NCI-H2227 (cell line): Measurements from ENCODE around the gene TSPAN7.

Experiments used
- DNase-seq: peaks from one replicate; lab custom pipeline; 2025; ENCODE audit not compliant: unreplicated experiment; lab: John Stamatoyannopoulos, UW

Gene TSPAN7

GRCh38 chrX:38561126-38561868 lies at the start of gene TSPAN7:
TSS of gene TSPAN7 (plus strand) at chrX:38561542. CDS start at chrX:38561547, 5 bp downstream.
- DNase-seq = peak; percentile 98

GRCh38 chrX:38513112-38513742 lies 48.1 kb upstream of the TSPAN7 start:
- peak; percentile 79 for DNase-seq

- no peak for DNase-seq
These were observed 47.1 kb upstream of the TSPAN7 start for GRCh38 chrX:38514016-38514854.

- no peak for DNase-seq
These were observed 46.1 kb upstream of the TSPAN7 start for GRCh38 chrX:38515291-38515690.

- DNase-seq = no peak
These were observed 45.1 kb upstream of the TSPAN7 start for GRCh38 chrX:38516196-38516774.

GRCh38 chrX:38519651-38520050 lies 41.7 kb upstream of the TSPAN7 start:
- DNase-seq = peak; percentile 19

GRCh38 chrX:38538134-38538533 lies 23.2 kb upstream of the TSPAN7 start:
- DNase-seq = no peak

GRCh38 chrX:38539748-38540147 lies 21.6 kb upstream of the TSPAN7 start:
- DNase-seq = no peak

GRCh38 chrX:38548508-38548907 lies 12.8 kb upstream of the TSPAN7 start:
- DNase-seq = no peak

- DNase-seq = no peak
These were observed 8.6 kb upstream of the TSPAN7 start for GRCh38 chrX:38552721-38553120.

- no peak for DNase-seq
These were observed 2.7 kb upstream of the TSPAN7 start for GRCh38 chrX:38558686-38559085.

- no peak for DNase-seq
These were observed 591 bp upstream of the TSPAN7 start for GRCh38 chrX:38560776-38561125.

- DNase-seq = peak; percentile 83
These were observed 793 bp downstream of the TSPAN7 start for GRCh38 chrX:38561951-38562719.

- DNase-seq = no peak
These were observed 1.7 kb downstream of the TSPAN7 start for GRCh38 chrX:38563030-38563429.

GRCh38 chrX:38570396-38570795 lies 9.1 kb downstream of the TSPAN7 start:
- DNase-seq = no peak

- DNase-seq = no peak
These were observed 9.7 kb downstream of the TSPAN7 start for GRCh38 chrX:38571058-38571457.

GRCh38 chrX:38574858-38575257 lies 13.5 kb downstream of the TSPAN7 start:
- DNase-seq = no peak

- no peak for DNase-seq
These were observed 14.5 kb downstream of the TSPAN7 start for GRCh38 chrX:38575888-38576287.

GRCh38 chrX:38577738-38578137 lies 16.4 kb downstream of the TSPAN7 start:
- no peak for DNase-seq

- no peak for DNase-seq
These were observed 16.8 kb downstream of the TSPAN7 start for GRCh38 chrX:38578167-38578566.

GRCh38 chrX:38583181-38583580 lies 21.8 kb downstream of the TSPAN7 start:
- DNase-seq = no peak
